Measurements from ENCODE around the gene CD38.
"Not testable (repeated sequence)": the region's sequence is repeated elsewhere in the genome, so short reads cannot be mapped to it uniquely, and the experiment has no call there.

CD38 gene

DNA sequence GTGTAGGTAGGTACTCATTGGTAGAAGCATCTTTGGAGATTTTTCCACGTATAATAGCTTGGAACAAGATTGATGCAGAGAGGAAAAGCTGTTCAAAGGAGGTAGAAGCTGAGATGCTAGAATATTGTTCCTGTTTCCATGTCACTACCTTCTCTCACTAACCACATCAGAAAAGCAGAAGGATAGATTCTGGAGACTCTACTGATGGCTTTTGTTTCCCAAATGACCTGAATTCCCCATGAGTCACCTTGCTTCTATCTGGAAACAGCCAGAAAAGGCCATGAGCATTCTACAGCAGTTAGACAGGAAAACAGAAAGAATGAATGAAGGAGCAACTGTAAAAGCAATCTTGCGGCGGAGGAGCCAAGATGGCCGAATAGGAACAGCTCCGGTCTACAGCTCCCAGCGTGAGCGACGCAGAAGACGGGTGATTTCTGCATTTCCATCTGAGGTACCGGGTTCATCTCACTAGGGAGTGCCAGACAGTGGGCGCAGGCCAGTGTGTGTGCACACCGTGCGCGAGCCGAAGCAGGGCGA is 63.1 kb downstream of the CD38 start:
- H3K79me1 ChIP-seq (ENCODE audit: low read depth, low read length); H3K4ac ChIP-seq (ENCODE audit: low read length); H3K36me3 ChIP-seq (replicated peaks in 1 of 2; ENCODE audit: control insufficient read depth in 2 of 2, insufficient read depth in 2 of 2, low read length in 2 of 2); H3K4me2 ChIP-seq (ENCODE audit: insufficient read depth, low read length, poor library complexity, severe bottlenecking); H3K27me3 ChIP-seq (ENCODE audit: control insufficient read depth in 3 of 3, insufficient read depth in 3 of 3, low read depth in 1 of 3, low read length in 3 of 3); H3K9ac ChIP-seq (ENCODE audit: low read depth, low read length, poor library complexity); H4K91ac ChIP-seq (ENCODE audit: low read depth, low read length, poor library complexity); H3K18ac ChIP-seq (ENCODE audit: low read length); H3K9me3 ChIP-seq (replicated peaks in 1 of 2; ENCODE audit: control insufficient read depth in 2 of 2, insufficient read depth in 1 of 2, low read depth in 1 of 2, low read length in 2 of 2); H3K14ac ChIP-seq (ENCODE audit: low read length); H3K4me3 ChIP-seq (ENCODE audit: low read length in 2 of 2); H3K23ac ChIP-seq (ENCODE audit: low read depth, low read length, poor library complexity); H3K27ac ChIP-seq (replicated peaks; ENCODE audit: low read length); H4K8ac ChIP-seq (ENCODE audit: low read depth, low read length); H2BK5ac ChIP-seq (ENCODE audit: low read length); H2AK5ac ChIP-seq (ENCODE audit: low read depth, low read length); H2BK15ac ChIP-seq (ENCODE audit: low read length); H2BK120ac ChIP-seq (ENCODE audit: low read depth, low read length); H2BK12ac ChIP-seq (ENCODE audit: low read length); H2AFZ ChIP-seq (ENCODE audit: low read length); DNase-seq (ENCODE audit: low spot score); H3K4me1 ChIP-seq (ENCODE audit: control insufficient read depth in 2 of 2, insufficient read depth in 1 of 2, low read depth in 1 of 2, low read length in 2 of 2): not testable (repeated sequence)
- whole genome bisulfite sequencing, 2 donors (ENCODE audit: extremely low coverage in 2 of 2, insufficient read length in 2 of 2, insufficient replicate concordance in 1 of 2): no CpG with 5 or more reads among the region's 16 CpGs

DNA sequence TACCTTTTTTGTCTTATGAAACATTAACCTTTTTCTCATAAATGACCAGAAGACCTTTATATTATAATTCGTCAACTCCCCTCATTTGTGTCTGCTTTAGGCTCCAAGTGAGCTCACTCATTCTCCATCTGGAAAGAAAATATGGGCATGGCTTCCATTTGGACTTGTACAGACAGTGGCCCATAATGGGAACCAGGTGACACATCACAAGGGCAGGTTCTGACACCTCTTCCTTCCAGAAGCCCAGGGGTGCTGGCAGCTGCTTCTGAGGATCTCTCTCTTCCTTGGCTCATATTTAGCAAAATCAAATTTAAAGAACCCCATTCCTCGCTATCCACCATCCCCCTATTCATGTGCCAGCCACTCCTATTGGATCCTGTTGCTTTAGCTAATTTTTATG is 69.6 kb downstream of the CD38 start:
- no peak overlapping the region for H3K4ac ChIP-seq (ENCODE audit: low read length)
- no peak overlapping the region for H3K4me3 ChIP-seq (ENCODE audit: low read length in 2 of 2)
- H3K23ac ChIP-seq (ENCODE audit: low read depth, low read length, poor library complexity): no peak overlapping the region
- no peak for DNase-seq (ENCODE audit: low spot score)
- no peak overlapping the region for H2AFZ ChIP-seq (ENCODE audit: low read length)
- peaks cover 0 to 4% (median 0%) of the 10 kb centered on the region in 3 experiments for H3K27me3 ChIP-seq (ENCODE audit: control insufficient read depth in 3 of 3, insufficient read depth in 3 of 3, low read depth in 1 of 3, low read length in 3 of 3)
- H2AK5ac ChIP-seq (ENCODE audit: low read depth, low read length): no peak overlapping the region
- no peak overlapping the region for H3K27ac ChIP-seq (replicated peaks; ENCODE audit: low read length)
- H3K14ac ChIP-seq (ENCODE audit: low read length): no peak overlapping the region
- no peak overlapping the region for H4K91ac ChIP-seq (ENCODE audit: low read depth, low read length, poor library complexity)
- no peaks in the 10 kb centered on the region for H3K4me1 ChIP-seq (ENCODE audit: control insufficient read depth in 2 of 2, insufficient read depth in 1 of 2, low read depth in 1 of 2, low read length in 2 of 2)
- no peak overlapping the region for H3K9ac ChIP-seq (ENCODE audit: low read depth, low read length, poor library complexity)
- no peak overlapping the region for H3K4me2 ChIP-seq (ENCODE audit: insufficient read depth, low read length, poor library complexity, severe bottlenecking)
- no peaks in the 10 kb centered on the region for H3K9me3 ChIP-seq (replicated peaks in 1 of 2; ENCODE audit: control insufficient read depth in 2 of 2, insufficient read depth in 1 of 2, low read depth in 1 of 2, low read length in 2 of 2)
- no peak overlapping the region for H2BK5ac ChIP-seq (ENCODE audit: low read length)
- H3K36me3 ChIP-seq (replicated peaks in 1 of 2; ENCODE audit: control insufficient read depth in 2 of 2, insufficient read depth in 2 of 2, low read length in 2 of 2): no peaks in the 10 kb centered on the region
- no CpG with 5 or more reads among the region's 2 CpGs for WGBS, 2 donors (ENCODE audit: extremely low coverage in 2 of 2, insufficient read length in 2 of 2, insufficient replicate concordance in 1 of 2)
- H2BK12ac ChIP-seq (ENCODE audit: low read length): no peak overlapping the region
- H2BK15ac ChIP-seq (ENCODE audit: low read length): no peak overlapping the region
- H2BK120ac ChIP-seq (ENCODE audit: low read depth, low read length): no peak overlapping the region
- no peak overlapping the region for H4K8ac ChIP-seq (ENCODE audit: low read depth, low read length)
- no peak overlapping the region for H3K18ac ChIP-seq (ENCODE audit: low read length)
- H3K79me1 ChIP-seq (ENCODE audit: low read depth, low read length): no peaks in the 10 kb centered on the region

DNA sequence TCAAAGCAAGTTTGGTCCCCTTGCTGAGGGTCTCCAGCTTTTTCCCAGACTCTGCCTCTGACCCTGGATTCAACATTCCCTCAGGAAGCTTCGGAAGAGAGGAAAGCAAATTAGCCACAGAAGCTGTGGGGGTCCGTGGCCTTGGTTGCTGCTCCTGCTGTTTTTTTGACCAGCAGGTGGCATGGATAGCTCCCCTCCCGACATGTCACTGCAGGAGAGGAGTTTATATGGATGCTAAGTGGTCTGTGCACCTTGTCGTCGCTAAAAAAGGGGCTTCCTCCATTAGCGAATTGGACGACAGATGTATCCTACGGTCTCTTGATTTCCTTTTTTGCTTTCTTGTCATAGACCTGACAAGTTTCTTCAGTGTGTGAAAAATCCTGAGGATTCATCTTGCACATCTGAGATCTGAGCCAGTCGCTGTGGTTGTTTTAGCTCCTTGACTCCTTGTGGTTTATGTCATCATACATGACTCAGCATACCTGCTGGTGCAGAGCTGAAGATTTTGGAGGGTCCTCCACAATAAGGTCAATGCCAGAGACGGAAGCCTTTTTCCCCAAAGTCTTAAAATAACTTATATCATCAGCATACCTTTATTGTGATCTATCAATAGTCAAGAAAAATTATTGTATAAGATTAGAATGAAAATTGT is 70.2 kb downstream of the CD38 start:
- H3K4me2 ChIP-seq (ENCODE audit: insufficient read depth, low read length, poor library complexity, severe bottlenecking): no peak overlapping the region
- WGBS, 2 donors (ENCODE audit: extremely low coverage in 2 of 2, insufficient read length in 2 of 2, insufficient replicate concordance in 1 of 2): no CpG with 5 or more reads among the region's 10 CpGs
- no peak for DNase-seq (ENCODE audit: low spot score)
- no peak overlapping the region for H3K18ac ChIP-seq (ENCODE audit: low read length)
- no peak overlapping the region for H3K23ac ChIP-seq (ENCODE audit: low read depth, low read length, poor library complexity)
- no peaks in the 10 kb centered on the region for H3K9me3 ChIP-seq (replicated peaks in 1 of 2; ENCODE audit: control insufficient read depth in 2 of 2, insufficient read depth in 1 of 2, low read depth in 1 of 2, low read length in 2 of 2)
- H4K91ac ChIP-seq (ENCODE audit: low read depth, low read length, poor library complexity): no peak overlapping the region
- H3K79me1 ChIP-seq (ENCODE audit: low read depth, low read length): no peaks in the 10 kb centered on the region
- H2AFZ ChIP-seq (ENCODE audit: low read length): no peak overlapping the region
- no peak overlapping the region for H2BK120ac ChIP-seq (ENCODE audit: low read depth, low read length)
- no peak overlapping the region for H3K14ac ChIP-seq (ENCODE audit: low read length)
- H3K27ac ChIP-seq (replicated peaks; ENCODE audit: low read length): no peak overlapping the region
- H3K9ac ChIP-seq (ENCODE audit: low read depth, low read length, poor library complexity): no peak overlapping the region
- H3K4me1 ChIP-seq (ENCODE audit: control insufficient read depth in 2 of 2, insufficient read depth in 1 of 2, low read depth in 1 of 2, low read length in 2 of 2): no peaks in the 10 kb centered on the region
- H2BK12ac ChIP-seq (ENCODE audit: low read length): no peak overlapping the region
- no peak overlapping the region for H4K8ac ChIP-seq (ENCODE audit: low read depth, low read length)
- no peaks in the 10 kb centered on the region for H3K36me3 ChIP-seq (replicated peaks in 1 of 2; ENCODE audit: control insufficient read depth in 2 of 2, insufficient read depth in 2 of 2, low read length in 2 of 2)
- H2AK5ac ChIP-seq (ENCODE audit: low read depth, low read length): no peak overlapping the region
- H2BK15ac ChIP-seq (ENCODE audit: low read length): no peak overlapping the region
- peaks cover 0 to 4% (median 0%) of the 10 kb centered on the region in 3 experiments for H3K27me3 ChIP-seq (ENCODE audit: control insufficient read depth in 3 of 3, insufficient read depth in 3 of 3, low read depth in 1 of 3, low read length in 3 of 3)
- no peak overlapping the region for H3K4ac ChIP-seq (ENCODE audit: low read length)
- H2BK5ac ChIP-seq (ENCODE audit: low read length): no peak overlapping the region
- no peak overlapping the region for H3K4me3 ChIP-seq (ENCODE audit: low read length in 2 of 2)

DNA sequence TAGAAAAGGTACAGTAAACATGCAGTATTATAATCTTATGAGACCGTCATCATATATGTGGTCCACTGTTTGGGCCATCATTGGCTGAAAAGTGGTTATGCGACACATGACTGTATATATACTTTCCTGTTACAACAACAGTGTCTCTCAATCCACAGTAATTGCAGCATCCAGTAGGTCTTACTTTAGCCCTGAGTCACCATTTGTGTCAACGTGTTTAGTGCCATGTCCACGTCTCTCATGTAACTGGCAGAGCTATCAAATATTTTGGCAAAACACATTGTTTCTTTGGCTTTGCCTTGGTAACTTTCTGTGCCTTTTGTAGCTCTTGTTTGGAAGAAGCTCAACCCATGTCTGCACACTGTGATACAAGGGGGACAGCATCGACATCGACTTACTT is 73.8 kb downstream of the CD38 start:
- no peak overlapping the region for H3K4ac ChIP-seq (ENCODE audit: low read length)
- H3K4me3 ChIP-seq (ENCODE audit: low read length in 2 of 2): no peak overlapping the region
- no peak overlapping the region for H3K9ac ChIP-seq (ENCODE audit: low read depth, low read length, poor library complexity)
- no peaks in the 10 kb centered on the region for H3K9me3 ChIP-seq (replicated peaks in 1 of 2; ENCODE audit: control insufficient read depth in 2 of 2, insufficient read depth in 1 of 2, low read depth in 1 of 2, low read length in 2 of 2)
- H2AK5ac ChIP-seq (ENCODE audit: low read depth, low read length): no peak overlapping the region
- no peak overlapping the region for H3K23ac ChIP-seq (ENCODE audit: low read depth, low read length, poor library complexity)
- no peak overlapping the region for H3K27ac ChIP-seq (replicated peaks; ENCODE audit: low read length)
- peaks cover 0 to 4% (median 0%) of the 10 kb centered on the region in 3 experiments for H3K27me3 ChIP-seq (ENCODE audit: control insufficient read depth in 3 of 3, insufficient read depth in 3 of 3, low read depth in 1 of 3, low read length in 3 of 3)
- no peak overlapping the region for H2BK12ac ChIP-seq (ENCODE audit: low read length)
- no peak overlapping the region for H4K8ac ChIP-seq (ENCODE audit: low read depth, low read length)
- WGBS, 2 donors (ENCODE audit: extremely low coverage in 2 of 2, insufficient read length in 2 of 2, insufficient replicate concordance in 1 of 2): no CpG with 5 or more reads among the region's 6 CpGs
- H4K91ac ChIP-seq (ENCODE audit: low read depth, low read length, poor library complexity): no peak overlapping the region
- H2BK15ac ChIP-seq (ENCODE audit: low read length): no peak overlapping the region
- H3K4me2 ChIP-seq (ENCODE audit: insufficient read depth, low read length, poor library complexity, severe bottlenecking): no peak overlapping the region
- H2BK120ac ChIP-seq (ENCODE audit: low read depth, low read length): no peak overlapping the region
- H3K14ac ChIP-seq (ENCODE audit: low read length): no peak overlapping the region
- no peak for DNase-seq (ENCODE audit: low spot score)
- no peaks in the 10 kb centered on the region for H3K79me1 ChIP-seq (ENCODE audit: low read depth, low read length)
- H2BK5ac ChIP-seq (ENCODE audit: low read length): no peak overlapping the region
- no peaks in the 10 kb centered on the region for H3K36me3 ChIP-seq (replicated peaks in 1 of 2; ENCODE audit: control insufficient read depth in 2 of 2, insufficient read depth in 2 of 2, low read length in 2 of 2)
- no peaks in the 10 kb centered on the region for H3K4me1 ChIP-seq (ENCODE audit: control insufficient read depth in 2 of 2, insufficient read depth in 1 of 2, low read depth in 1 of 2, low read length in 2 of 2)
- H3K18ac ChIP-seq (ENCODE audit: low read length): no peak overlapping the region
- no peak overlapping the region for H2AFZ ChIP-seq (ENCODE audit: low read length)
